Fibroblast of skin of back (primary cell): ENCODE results near the gene P2RX6. TPM values are rescaled to one million over a fixed set of nuclear protein-coding genes. Genes with fewer than 3 reads are reported as not detected.
A peak's percentile ranks its signal among the peaks of the same experiment; 100 is the strongest.

ENCODE experiments used
- DNase-seq: peaks from one replicate; pipeline ENCODE4 v3.0.0-alpha.2; 2013
- polyA plus RNA-seq, 2 experiments: library from polyadenylated mRNA; unstranded; fragments of 120-200 nt; gene quantifications; one replicate each; pipeline ENCODE4 v1.2.1, GENCODE V29; 2013; ENCODE audit not compliant: insufficient read length in 2 of 2

The P2RX6 gene
- polyA plus RNA-seq (2013, experiment 1 of 2; ENCODE audit: insufficient read length) = 0.25 TPM
- 0.35 TPM for polyA plus RNA-seq (2013, experiment 2 of 2; ENCODE audit: insufficient read length)

- DNase-seq = peak; percentile 66
These were observed at the start of gene P2RX6 for GRCh38 chr22:21014726-21015465. Gene P2RX6, plus strand, starts transcription at chr22:21015165. Its CDS starts 10 bp downstream, at chr22:21015175.

- no peak for DNase-seq
These were observed 48.8 kb upstream of the P2RX6 start for GRCh38 chr22:20965888-20966855.

GRCh38 chr22:20966883-20967696 is 47.9 kb upstream of the P2RX6 start, which contains the start of gene AIFM3:
Gene AIFM3, plus strand, starts transcription at chr22:20967255. Its CDS starts 690 bp downstream, at chr22:20967945.
- DNase-seq = no peak

- DNase-seq = no peak
These were observed 47.2 kb upstream of the P2RX6 start for GRCh38 chr22:20967697-20968211.

GRCh38 chr22:20968281-20968977 is 46.5 kb upstream of the P2RX6 start:
- no peak for DNase-seq

GRCh38 chr22:20970939-20971657 is 43.9 kb upstream of the P2RX6 start:
- no peak for DNase-seq

- peak; percentile 72 for DNase-seq
These were observed 42.8 kb upstream of the P2RX6 start for GRCh38 chr22:20972014-20972694.

- DNase-seq = no peak
These were observed 41.9 kb upstream of the P2RX6 start for GRCh38 chr22:20972933-20973577.

- no peak for DNase-seq
These were observed 41.2 kb upstream of the P2RX6 start for GRCh38 chr22:20973634-20974286.

- DNase-seq = no peak
These were observed 40.5 kb upstream of the P2RX6 start for GRCh38 chr22:20974336-20974955.

- no peak for DNase-seq
These were observed 39.2 kb upstream of the P2RX6 start for GRCh38 chr22:20975541-20976290.

- no peak for DNase-seq
These were observed 38.6 kb upstream of the P2RX6 start for GRCh38 chr22:20976291-20976877.

- DNase-seq = no peak
These were observed 37.9 kb upstream of the P2RX6 start for GRCh38 chr22:20977019-20977418.

GRCh38 chr22:20977516-20978170 is 37.3 kb upstream of the P2RX6 start:
- DNase-seq = no peak

GRCh38 chr22:20978419-20978818 is 36.5 kb upstream of the P2RX6 start:
- no peak for DNase-seq

GRCh38 chr22:20979243-20979809 is 35.6 kb upstream of the P2RX6 start:
- DNase-seq = peak; percentile 74
